ENCODE measurements around the gene FMR1NB. TPM values are rescaled to one million over a fixed set of nuclear protein-coding genes. Genes with fewer than 3 reads are reported as not detected.

Gene FMR1NB
- total RNA-seq, 4 donors from 2014 or later: not detected

DNA sequence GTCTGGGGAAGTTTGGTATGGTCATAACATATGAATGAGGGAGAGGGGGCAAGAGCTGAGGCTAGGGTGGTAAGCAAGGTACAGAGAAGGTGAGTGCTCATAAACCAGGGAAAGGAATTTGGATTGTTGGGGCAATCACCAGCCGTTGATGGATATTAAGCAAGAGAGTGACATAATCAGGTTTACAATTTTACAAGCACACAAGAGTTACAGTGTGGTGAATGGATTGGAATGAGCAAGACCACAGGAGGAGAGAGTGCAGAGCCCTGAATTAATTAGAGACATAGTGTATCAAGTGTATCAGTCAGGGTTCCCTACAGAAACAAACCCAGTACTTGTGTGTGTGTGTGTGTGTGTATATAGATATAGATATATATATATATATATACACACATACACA is 18.7 kb upstream of the FMR1NB start:
- no peaks in the 10 kb centered on the region for H3K4me1 ChIP-seq
- no peak overlapping the region for H3K4me3 ChIP-seq
- no peak overlapping the region for H3K27ac ChIP-seq
- H3K36me3 ChIP-seq: no peaks in the 10 kb centered on the region
- TF ChIP-seq POLR2A (IDR thresholded peaks at IDR 0.05) (no peak), CTCF (IDR thresholded peaks at IDR 0.05) (no peak), EP300 (IDR thresholded peaks at IDR 0.05) (no peak)
- no peaks in the 10 kb centered on the region for H3K9me3 ChIP-seq
- no peaks in the 10 kb centered on the region for H3K27me3 ChIP-seq
- DNase-seq (ENCODE audit: low spot score in 2 of 2): no peak
- 57 to 88% methylated on average over 1 of the region's 1 CpG for WGBS, 2 donors

- WGBS, 2 donors: 61 to 76% methylated on average over 6 of the region's 6 CpGs
- Histone ChIP-seq H3K27me3 (no peaks in the 10 kb centered on the region), H3K27ac (no peak overlapping the region), H3K9me3 (no peaks in the 10 kb centered on the region), H3K4me1 (no peaks in the 10 kb centered on the region), H3K4me3 (no peak overlapping the region), H3K36me3 (no peaks in the 10 kb centered on the region)
- TF ChIP-seq EP300 (IDR thresholded peaks at IDR 0.05) (no peak), POLR2A (IDR thresholded peaks at IDR 0.05) (no peak), CTCF (IDR thresholded peaks at IDR 0.05) (no peak)
- no peak for DNase-seq (ENCODE audit: low spot score in 2 of 2)
Measured at GRCh38 chrX:147978931-147979330, 2.2 kb upstream of the FMR1NB start.

DNA sequence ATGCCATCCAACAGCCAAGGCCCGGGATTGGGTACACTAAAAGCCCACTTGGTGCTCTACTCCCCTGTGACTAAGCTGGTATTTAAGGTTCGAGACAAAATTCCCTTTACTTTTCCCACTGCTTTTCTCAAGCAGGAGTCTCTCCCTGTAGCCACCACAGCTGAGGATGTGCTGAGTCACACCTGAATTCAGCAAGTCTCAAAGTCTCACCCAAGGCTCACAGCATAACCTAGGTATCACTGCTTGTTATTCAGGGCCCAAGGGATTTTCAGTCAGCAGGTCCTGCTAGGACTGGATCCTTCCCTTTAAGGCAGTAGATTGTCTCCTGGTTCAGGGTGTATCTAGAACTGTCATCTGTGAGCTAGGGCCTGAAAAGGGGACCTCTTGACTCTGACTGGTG is 39.2 kb downstream of the FMR1NB start:
- no peak for TF ChIP-seq EP300 (IDR thresholded peaks at IDR 0.05)
- no peak for TF ChIP-seq POLR2A (IDR thresholded peaks at IDR 0.05)
- no peak for TF ChIP-seq CTCF (IDR thresholded peaks at IDR 0.05)
- WGBS, 2 donors: 56 to 95% methylated on average over 2 of the region's 2 CpGs
- no peaks in the 10 kb centered on the region for H3K4me1 ChIP-seq
- H3K9me3 ChIP-seq: no peaks in the 10 kb centered on the region
- no peak overlapping the region for H3K27ac ChIP-seq
- no peaks in the 10 kb centered on the region for H3K36me3 ChIP-seq
- no peaks in the 10 kb centered on the region for H3K27me3 ChIP-seq
- DNase-seq (ENCODE audit: low spot score in 2 of 2): no peak
- H3K4me3 ChIP-seq: no peak overlapping the region

DNA sequence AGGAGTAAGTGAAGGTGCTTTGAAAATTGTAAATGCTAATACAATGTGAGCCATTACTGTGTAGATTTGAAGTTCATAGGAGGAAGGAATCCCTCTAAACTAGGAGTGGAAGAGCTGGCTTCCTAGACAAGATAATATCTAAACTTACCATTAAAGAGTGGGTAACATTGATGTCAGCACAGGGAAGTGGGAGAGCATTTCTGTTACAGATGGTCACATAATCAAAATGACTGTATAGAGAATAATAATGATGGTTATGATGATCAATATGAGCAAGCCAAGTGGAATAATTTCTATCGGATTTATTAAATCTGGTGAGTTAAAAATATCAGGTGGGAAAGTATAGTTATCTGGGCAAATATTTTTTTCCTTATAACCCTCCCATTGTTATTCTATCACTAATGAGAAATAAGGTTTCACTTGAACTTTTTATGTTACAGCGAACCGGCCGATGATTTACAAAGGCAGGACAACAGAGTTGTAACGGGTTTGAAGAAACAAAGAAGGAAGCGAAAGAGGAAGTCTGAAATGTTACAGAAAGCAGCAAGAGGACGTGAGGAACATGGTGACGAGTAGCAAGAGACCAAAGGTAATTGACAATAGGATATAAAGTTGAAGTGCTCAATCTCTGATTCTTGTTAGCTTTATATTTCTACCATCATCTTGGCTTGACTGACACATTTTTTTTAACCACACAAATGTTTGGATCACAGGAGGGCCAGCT is 43.5 kb downstream of the FMR1NB start:
- Histone ChIP-seq H3K36me3 (no peaks in the 10 kb centered on the region), H3K4me1 (no peaks in the 10 kb centered on the region), H3K4me3 (no peak overlapping the region), H3K9me3 (no peaks in the 10 kb centered on the region), H3K27me3 (no peaks in the 10 kb centered on the region), H3K27ac (no peak overlapping the region)
- TF ChIP-seq EP300 (IDR thresholded peaks at IDR 0.05): no peak
- no peak for TF ChIP-seq CTCF (IDR thresholded peaks at IDR 0.05)
- TF ChIP-seq POLR2A (IDR thresholded peaks at IDR 0.05): no peak
- WGBS, 2 donors: 67 to 91% methylated on average over 8 of the region's 8 CpGs
- DNase-seq (ENCODE audit: low spot score in 2 of 2): no peak

- 73 to 86% methylated on average over 2 of the region's 2 CpGs for WGBS, 2 donors
- TF ChIP-seq EP300 (IDR thresholded peaks at IDR 0.05): no peak
- Histone ChIP-seq H3K27ac (no peak overlapping the region), H3K27me3 (no peaks in the 10 kb centered on the region), H3K36me3 (no peaks in the 10 kb centered on the region), H3K4me3 (no peak overlapping the region), H3K4me1 (no peaks in the 10 kb centered on the region), H3K9me3 (no peaks in the 10 kb centered on the region)
- DNase-seq (ENCODE audit: low spot score in 2 of 2): no peak
Measured at GRCh38 chrX:148035380-148035779, 54.2 kb downstream of the FMR1NB start.
